ENCODE results near the gene SLC39A2.

The SLC39A2 gene

DNA sequence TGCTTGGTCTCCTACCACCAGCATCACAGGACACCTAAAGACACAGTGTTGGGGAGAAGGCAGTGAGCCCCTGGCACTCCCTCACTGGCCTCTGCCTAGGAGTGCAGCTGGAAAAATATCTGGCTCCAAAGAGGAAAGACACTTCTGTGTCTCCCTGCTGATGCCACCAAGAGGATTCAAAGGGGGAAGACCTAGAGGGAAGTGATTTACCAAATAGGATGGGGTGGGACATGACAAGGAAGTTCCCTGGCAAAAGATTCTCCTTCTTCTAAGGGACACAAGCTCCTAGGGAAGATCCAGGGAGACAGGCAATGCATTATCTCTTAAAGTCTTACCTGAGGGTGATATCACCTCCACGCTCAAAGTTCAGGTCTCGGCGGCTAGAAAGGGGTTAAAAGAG, 19.7 kb downstream of the SLC39A2 start:
- no peaks in the 10 kb centered on the region for H3K9me3 ChIP-seq (ENCODE audit: insufficient read depth, low read depth, low read length)
- H3K27me3 ChIP-seq (ENCODE audit: insufficient read depth, low read length) = peaks cover 21% of the 10 kb centered on the region
- H3K9ac ChIP-seq (ENCODE audit: low read depth, low read length) = no peak overlapping the region
- H3K27ac ChIP-seq (ENCODE audit: low read length) = no peak overlapping the region
- peaks cover 7% of the 10 kb centered on the region; the same call in 1 of the 2 replicates for H3K4me1 ChIP-seq (ENCODE audit: insufficient read depth, low read length)
- H3K36me3 ChIP-seq (ENCODE audit: insufficient read depth, low read depth, low read length) = peaks cover 5% of the 10 kb centered on the region; the same call in 1 of the 2 replicates
- H3K4me3 ChIP-seq (ENCODE audit: low read length) = no peak overlapping the region

DNA sequence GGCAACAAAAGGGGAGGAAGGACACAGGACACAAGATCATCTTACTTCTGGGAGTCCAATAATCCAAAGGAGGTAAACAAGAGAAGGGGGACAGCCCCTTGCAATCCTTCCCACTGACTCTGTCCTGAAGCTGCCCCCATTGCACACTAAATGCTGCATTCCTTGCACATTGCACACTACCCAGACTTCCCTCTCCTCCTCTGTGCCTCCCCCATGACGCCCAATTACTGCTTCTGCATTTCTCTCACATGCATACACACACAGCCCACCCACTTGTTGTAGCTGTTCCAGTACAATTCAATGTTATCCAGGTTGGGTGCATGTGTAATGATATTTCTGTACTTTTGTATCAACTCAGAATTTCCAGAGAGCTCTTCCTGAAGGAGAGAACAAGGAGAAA, 20.3 kb downstream of the SLC39A2 start:
- Histone ChIP-seq H3K4me1 (ENCODE audit: insufficient read depth, low read length) (peaks cover 13% of the 10 kb centered on the region; the same call in 1 of the 2 replicates), H3K27me3 (ENCODE audit: insufficient read depth, low read length) (peaks cover 27% of the 10 kb centered on the region), H3K9ac (ENCODE audit: low read depth, low read length) (no peak overlapping the region), H3K4me3 (ENCODE audit: low read length) (no peak overlapping the region), H3K27ac (ENCODE audit: low read length) (no peak overlapping the region), H3K9me3 (ENCODE audit: insufficient read depth, low read depth, low read length) (no peaks in the 10 kb centered on the region), H3K36me3 (ENCODE audit: insufficient read depth, low read depth, low read length) (peaks cover 5% of the 10 kb centered on the region; the same call in 1 of the 2 replicates)

DNA sequence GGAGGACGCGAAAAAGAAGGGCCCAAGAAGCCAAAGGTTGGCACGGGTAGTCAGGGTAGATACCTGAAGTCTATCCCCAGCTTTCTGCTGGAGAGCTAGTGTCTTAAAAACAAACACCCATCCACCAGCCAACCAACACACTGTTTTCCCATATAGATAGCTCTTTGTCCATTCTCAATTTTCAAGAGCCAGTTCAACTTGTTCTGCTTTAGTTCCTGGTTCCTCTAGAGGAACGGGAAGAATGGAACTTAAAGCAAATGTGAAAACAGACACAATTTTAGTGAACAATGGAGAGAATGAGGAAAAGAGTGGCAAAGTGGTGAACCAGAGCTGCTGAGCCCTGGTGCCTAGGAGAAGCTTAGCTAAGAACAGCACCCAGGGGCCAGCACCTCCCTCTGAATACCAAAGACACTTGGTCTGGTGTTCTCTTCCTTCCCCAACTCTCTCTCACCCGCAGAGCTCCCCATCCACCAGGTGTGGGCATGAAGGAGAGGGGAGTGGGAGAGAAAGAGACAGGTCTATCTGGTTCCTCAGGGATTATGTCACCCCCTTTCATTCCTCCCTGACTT, 22.0 kb downstream of the SLC39A2 start:
- Histone ChIP-seq H3K9me3 (ENCODE audit: insufficient read depth, low read depth, low read length) (no peaks in the 10 kb centered on the region), H3K27me3 (ENCODE audit: insufficient read depth, low read length) (peaks cover 32% of the 10 kb centered on the region), H3K27ac (ENCODE audit: low read length) (no peak overlapping the region), H3K9ac (ENCODE audit: low read depth, low read length) (no peak overlapping the region), H3K36me3 (ENCODE audit: insufficient read depth, low read depth, low read length) (peaks cover 5% of the 10 kb centered on the region; the same call in 1 of the 2 replicates), H3K4me1 (ENCODE audit: insufficient read depth, low read length) (peaks cover 11% of the 10 kb centered on the region; the same call in 1 of the 2 replicates), H3K4me3 (ENCODE audit: low read length) (no peak overlapping the region)

DNA sequence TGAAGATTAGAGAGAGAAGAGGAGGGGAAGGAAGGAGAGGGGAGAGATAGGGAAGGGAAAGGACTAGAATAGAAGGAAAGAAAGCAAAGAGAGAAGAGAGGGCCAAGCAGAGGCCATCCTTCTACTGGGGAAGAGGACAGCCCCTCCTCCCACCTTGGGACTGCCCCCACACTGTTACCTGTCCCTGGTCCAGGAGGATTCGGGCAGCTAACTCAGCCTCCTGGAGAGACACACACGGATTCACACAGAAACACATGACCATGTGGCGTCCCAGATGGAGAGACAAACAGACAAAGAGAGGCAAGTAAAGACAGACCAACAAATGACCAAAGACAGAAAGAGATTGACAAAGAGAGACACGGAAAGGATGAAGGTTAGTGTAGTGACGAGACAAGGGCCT, 23.6 kb downstream of the SLC39A2 start:
- Histone ChIP-seq H3K4me3 (ENCODE audit: low read length) (no peak overlapping the region), H3K4me1 (ENCODE audit: insufficient read depth, low read length) (peaks cover 18% of the 10 kb centered on the region; the same call in 1 of the 2 replicates), H3K9me3 (ENCODE audit: insufficient read depth, low read depth, low read length) (no peaks in the 10 kb centered on the region), H3K27ac (ENCODE audit: low read length) (no peak overlapping the region), H3K9ac (ENCODE audit: low read depth, low read length) (no peak overlapping the region), H3K36me3 (ENCODE audit: insufficient read depth, low read depth, low read length) (peaks cover 5% of the 10 kb centered on the region; the same call in 1 of the 2 replicates), H3K27me3 (ENCODE audit: insufficient read depth, low read length) (peaks cover 42% of the 10 kb centered on the region)

DNA sequence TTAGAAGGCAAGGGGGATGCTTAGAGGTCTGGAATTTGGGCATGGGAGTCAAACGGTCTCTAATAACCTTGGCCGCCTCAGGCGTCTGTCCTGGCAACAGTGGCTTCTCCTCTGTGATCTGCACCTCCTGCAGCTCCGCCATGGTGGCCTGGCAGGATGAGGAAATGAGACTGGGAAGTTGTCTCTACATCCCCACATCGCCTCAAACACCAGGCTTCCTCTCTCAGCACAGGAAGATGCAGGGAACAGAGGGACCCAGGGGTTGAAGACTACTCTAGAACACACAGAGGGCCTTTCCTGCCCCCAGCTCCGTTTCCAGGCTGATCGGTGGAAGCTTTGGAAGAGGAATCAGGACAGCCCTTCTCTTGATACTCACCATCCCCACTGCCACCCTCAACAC, 24.1 kb downstream of the SLC39A2 start:
- Histone ChIP-seq H3K9ac (ENCODE audit: low read depth, low read length) (no peak overlapping the region), H3K4me3 (ENCODE audit: low read length) (no peak overlapping the region), H3K27me3 (ENCODE audit: insufficient read depth, low read length) (peaks cover 42% of the 10 kb centered on the region), H3K9me3 (ENCODE audit: insufficient read depth, low read depth, low read length) (no peaks in the 10 kb centered on the region), H3K36me3 (ENCODE audit: insufficient read depth, low read depth, low read length) (peaks cover 5% of the 10 kb centered on the region; the same call in 1 of the 2 replicates), H3K27ac (ENCODE audit: low read length) (no peak overlapping the region), H3K4me1 (ENCODE audit: insufficient read depth, low read length) (peaks cover 18% of the 10 kb centered on the region; the same call in 1 of the 2 replicates)

DNA sequence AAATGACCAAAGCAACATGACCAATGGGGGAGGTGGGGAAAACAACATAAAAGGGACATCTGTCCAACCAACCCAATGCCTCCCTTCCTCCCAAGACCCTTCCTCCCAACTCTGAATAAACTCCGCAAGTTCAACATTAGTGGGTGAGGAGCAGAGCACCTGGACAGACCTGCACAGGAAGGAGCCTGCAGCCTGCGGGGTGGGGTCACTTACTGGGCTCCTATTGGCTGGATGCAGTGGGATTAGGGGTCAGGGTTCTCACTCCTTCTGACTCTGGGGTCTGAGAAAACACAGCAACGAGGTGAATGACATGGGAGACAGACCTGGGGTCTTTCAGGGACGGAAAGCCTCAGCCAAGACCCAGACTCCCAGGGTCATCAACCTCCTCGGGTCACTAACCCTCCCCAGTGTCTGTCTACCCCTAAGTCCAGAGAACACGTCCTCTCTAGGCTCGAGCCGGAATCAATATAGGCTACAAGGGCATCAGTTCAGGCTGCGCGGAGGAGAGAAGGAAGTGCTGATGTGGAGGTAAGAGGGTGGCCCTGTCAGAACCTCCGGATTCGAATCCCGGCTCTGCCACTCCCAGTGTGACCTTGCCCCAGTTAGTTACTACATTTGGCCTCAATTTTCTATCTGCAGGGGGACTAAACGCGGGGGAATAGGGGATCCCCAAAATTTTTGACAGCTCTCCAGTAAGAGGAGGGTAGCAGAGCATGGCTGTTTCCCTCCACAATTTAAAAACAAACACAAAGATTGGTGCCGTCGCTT, 24.9 kb downstream of the SLC39A2 start:
- Histone ChIP-seq H3K9me3 (ENCODE audit: insufficient read depth, low read depth, low read length) (no peaks in the 10 kb centered on the region), H3K4me1 (ENCODE audit: insufficient read depth, low read length) (peaks cover 18% of the 10 kb centered on the region; the same call in 1 of the 2 replicates), H3K36me3 (ENCODE audit: insufficient read depth, low read depth, low read length) (peaks cover 5% of the 10 kb centered on the region; the same call in 1 of the 2 replicates), H3K4me3 (ENCODE audit: low read length) (peak overlapping the region; percentile 88), H3K9ac (ENCODE audit: low read depth, low read length) (peak overlapping the region; percentile 77; the same call in 1 of the 2 replicates), H3K27me3 (ENCODE audit: insufficient read depth, low read length) (peaks cover 42% of the 10 kb centered on the region), H3K27ac (ENCODE audit: low read length) (no peak overlapping the region)

DNA sequence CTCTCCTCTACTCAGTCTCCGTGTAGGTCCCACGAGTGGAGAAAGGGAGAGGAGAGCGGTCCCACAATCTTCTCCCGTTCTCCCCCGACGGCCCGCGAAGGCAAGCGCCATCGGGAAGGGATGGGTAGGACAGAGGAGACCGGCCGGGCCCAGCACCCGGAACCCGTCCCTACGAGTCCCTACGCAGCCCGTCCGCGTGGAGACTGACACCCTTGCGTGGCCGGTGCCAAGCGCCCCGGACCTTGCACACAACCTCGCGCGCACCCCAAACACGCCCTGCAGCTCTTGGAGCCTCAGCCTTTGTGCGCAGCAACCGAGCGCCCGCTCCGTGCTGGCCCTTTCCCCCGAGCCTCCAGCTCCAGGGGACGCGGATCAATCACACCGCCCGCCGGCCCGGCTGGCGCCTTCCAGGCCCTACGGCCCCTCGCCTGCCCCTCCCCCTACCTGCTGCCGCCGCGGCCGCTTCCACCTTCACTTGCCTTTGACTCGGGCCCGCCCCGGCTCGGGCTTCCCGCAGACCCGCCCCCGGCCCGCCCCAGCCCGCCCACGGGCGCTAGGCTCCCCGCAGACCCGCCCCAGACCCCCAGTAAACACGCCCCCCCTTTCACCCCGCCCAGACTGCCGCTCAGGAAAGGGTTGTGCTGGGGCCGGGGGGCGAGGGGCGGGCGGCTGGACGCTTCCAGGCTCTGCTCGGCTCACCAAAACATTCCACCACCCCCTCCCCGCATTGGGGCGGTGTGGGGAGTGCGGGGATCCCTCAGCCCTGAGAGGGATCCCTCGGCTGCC, 25.7 kb downstream of the SLC39A2 start, which contains the start of gene NDRG2:
Gene NDRG2, minus strand, starts transcription at position 477 of the 786 bp plus-strand sequence. CDS start 1,746 bp downstream, outside the sequence.
- H3K36me3 ChIP-seq (ENCODE audit: insufficient read depth, low read depth, low read length) = 0 out of 2 replicates have a peak, but pooled peaks cover 5% of the 10 kb centered on the region
- peak within 1 kb of the TSS; percentile 77; the same call in 1 of the 2 replicates for H3K9ac ChIP-seq (ENCODE audit: low read depth, low read length)
- no peak within 1 kb of the TSS for H3K27ac ChIP-seq (ENCODE audit: low read length)
- H3K9me3 ChIP-seq (ENCODE audit: insufficient read depth, low read depth, low read length) = no peaks in the 10 kb centered on the region
- H3K4me3 ChIP-seq (ENCODE audit: low read length) = peak within 1 kb of the TSS; percentile 88
- H3K27me3 ChIP-seq (ENCODE audit: insufficient read depth, low read length) = peaks cover 42% of the 10 kb centered on the region
- H3K4me1 ChIP-seq (ENCODE audit: insufficient read depth, low read length) = peaks cover 18% of the 10 kb centered on the region; the same call in 1 of the 2 replicates

DNA sequence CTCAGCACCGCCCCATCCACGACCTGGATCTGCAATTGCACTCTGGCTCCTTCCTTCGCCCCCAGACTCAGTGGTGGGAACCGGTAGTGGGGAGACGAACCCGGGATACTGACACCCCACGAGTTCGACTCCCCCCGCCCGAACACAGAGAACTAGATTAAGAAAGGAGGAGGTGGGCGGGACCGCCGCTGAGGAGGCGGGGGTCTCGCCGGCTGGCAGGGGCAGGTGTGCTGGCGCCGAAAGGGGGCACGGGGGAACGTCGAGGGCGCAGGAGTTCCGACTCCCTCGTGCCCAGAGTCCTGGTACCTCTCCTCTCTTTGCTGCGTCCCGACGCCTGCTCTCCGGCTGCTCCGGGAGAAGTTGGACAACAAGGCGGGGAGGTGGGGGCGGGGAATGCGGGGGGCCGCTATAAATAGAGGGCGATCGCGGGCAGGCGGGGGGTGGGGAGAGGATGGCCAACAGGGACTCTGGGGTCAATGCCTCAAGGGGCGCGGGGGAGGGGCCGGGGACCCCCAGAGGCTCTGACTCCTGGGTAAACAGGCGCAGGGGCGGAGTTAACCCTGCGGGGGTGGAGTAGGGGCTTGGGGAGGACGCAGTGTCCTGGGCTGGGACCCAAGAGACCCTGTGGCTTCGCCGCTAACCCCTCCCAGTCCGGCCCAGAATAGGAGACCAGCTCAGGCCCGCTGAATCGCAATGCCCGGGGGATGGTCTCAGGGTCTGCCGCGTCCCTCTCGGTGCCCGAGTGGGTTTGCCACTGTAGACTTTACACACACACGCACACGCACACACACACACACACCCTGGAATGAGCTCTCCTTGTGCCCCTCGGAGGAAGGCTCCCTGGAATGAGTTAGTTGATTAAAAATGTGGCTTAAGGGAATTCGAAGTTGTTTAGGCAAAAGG, 26.5 kb downstream of the SLC39A2 start:
- peaks cover 42% of the 10 kb centered on the region for H3K27me3 ChIP-seq (ENCODE audit: insufficient read depth, low read length)
- no peaks in the 10 kb centered on the region for H3K9me3 ChIP-seq (ENCODE audit: insufficient read depth, low read depth, low read length)
- H3K36me3 ChIP-seq (ENCODE audit: insufficient read depth, low read depth, low read length) = 0 out of 2 replicates have a peak, but pooled peaks cover 2% of the 10 kb centered on the region
- H3K27ac ChIP-seq (ENCODE audit: low read length) = no peak overlapping the region
- peak overlapping the region; percentile 76; the same call in 1 of the 2 replicates for H3K9ac ChIP-seq (ENCODE audit: low read depth, low read length)
- H3K4me3 ChIP-seq (ENCODE audit: low read length) = peak overlapping the region; percentile 86
- H3K4me1 ChIP-seq (ENCODE audit: insufficient read depth, low read length) = peaks cover 18% of the 10 kb centered on the region; the same call in 1 of the 2 replicates

DNA sequence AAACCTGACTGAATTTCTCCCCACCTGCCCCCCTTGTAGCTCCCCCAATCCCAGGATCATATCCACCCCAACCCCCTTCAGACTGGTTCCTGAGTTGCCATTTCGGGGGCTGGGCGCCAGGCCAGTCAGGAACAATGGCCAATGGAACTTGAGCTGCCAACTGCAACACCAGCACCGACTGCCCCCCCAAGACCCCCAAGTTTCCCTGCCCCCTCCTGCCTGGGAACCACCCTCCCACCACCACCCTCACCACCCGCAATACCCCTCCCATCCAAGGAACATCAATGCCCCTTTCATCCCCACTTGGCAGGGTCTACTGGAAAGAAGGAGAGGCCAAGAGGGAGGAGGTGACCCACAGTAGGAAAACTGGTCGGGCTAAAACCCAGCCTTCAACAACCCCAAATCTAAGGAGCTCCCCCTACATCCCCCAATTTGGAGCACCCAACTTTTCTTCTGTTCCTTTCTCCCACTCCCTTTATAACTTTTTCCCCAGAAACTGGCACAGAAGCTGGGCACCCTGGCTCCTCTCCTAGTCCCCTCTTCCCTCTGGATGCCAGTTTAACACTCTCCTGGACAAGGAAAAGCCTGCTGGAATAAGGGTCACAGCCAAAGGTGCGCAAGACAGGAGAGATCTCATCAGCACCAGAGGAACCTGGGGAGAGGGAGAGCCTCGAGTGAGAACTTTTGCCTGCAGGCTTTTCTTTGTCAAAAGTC, 27.3 kb downstream of the SLC39A2 start:
- Histone ChIP-seq H3K4me3 (ENCODE audit: low read length) (peak overlapping the region; percentile 86), H3K9me3 (ENCODE audit: insufficient read depth, low read depth, low read length) (no peaks in the 10 kb centered on the region), H3K36me3 (ENCODE audit: insufficient read depth, low read depth, low read length) (no peaks in the 10 kb centered on the region), H3K27ac (ENCODE audit: low read length) (no peak overlapping the region), H3K27me3 (ENCODE audit: insufficient read depth, low read length) (peaks cover 46% of the 10 kb centered on the region), H3K9ac (ENCODE audit: low read depth, low read length) (peak overlapping the region; percentile 76; the same call in 1 of the 2 replicates), H3K4me1 (ENCODE audit: insufficient read depth, low read length) (peaks cover 18% of the 10 kb centered on the region; the same call in 1 of the 2 replicates)

DNA sequence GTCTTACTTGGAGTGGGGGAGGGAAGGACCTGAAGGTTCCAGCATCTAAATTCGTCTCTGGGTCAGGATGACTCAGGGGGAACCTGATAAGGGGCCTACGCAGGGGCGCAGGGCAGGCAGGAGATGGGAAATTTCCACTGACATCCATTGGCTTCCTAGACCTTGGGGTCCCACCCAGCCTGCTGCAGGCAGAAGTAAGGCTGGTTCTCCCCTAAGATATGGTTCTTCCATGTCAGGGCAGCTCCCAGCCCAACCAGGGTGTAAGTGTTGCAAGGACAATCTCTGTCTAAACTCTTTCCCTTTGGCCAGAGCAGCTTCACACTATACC, 27.9 kb downstream of the SLC39A2 start:
- no peaks in the 10 kb centered on the region for H3K36me3 ChIP-seq (ENCODE audit: insufficient read depth, low read depth, low read length)
- peak overlapping the region; percentile 86; the same call in 1 of the 2 replicates for H3K4me3 ChIP-seq (ENCODE audit: low read length)
- H3K4me1 ChIP-seq (ENCODE audit: insufficient read depth, low read length) = peaks cover 18% of the 10 kb centered on the region; the same call in 1 of the 2 replicates
- no peak overlapping the region for H3K9ac ChIP-seq (ENCODE audit: low read depth, low read length)
- no peak overlapping the region for H3K27ac ChIP-seq (ENCODE audit: low read length)
- peaks cover 47% of the 10 kb centered on the region for H3K27me3 ChIP-seq (ENCODE audit: insufficient read depth, low read length)
- H3K9me3 ChIP-seq (ENCODE audit: insufficient read depth, low read depth, low read length) = no peaks in the 10 kb centered on the region
